ENCODE measurements around the gene LHX4.
"Not testable (repeated sequence)": the region's sequence is repeated elsewhere in the genome, so short reads cannot be mapped to it uniquely, and the experiment has no call there.

LHX4 gene

GRCh38 chr1:180197231-180197630, 32.8 kb upstream of the LHX4 start:
- no peak for DNase-seq (ENCODE audit: low read depth in 2 of 2)

GRCh38 chr1:180198196-180198595, 31.9 kb upstream of the LHX4 start:
- no peak for DNase-seq (ENCODE audit: low read depth in 2 of 2)

DNA sequence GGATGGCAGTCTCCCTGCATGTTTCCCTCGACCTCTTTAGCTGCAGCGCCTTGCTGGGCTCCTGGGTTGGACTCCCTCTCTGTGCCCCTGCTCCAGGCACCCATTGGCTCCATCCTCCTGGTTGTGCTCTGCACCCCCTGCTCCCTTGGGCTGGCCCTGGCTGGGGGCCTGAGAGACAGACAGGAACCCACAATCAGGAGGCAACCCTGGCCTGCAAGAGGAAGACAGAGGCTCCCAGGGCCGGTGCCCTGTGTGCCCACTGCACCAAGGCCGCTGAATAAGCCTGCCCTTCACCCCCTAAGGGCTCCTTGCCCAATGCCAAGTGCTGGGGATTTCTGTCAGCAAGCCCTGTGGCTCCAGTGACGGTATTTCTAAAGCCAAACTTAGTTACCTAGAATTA, 31.5 kb upstream of the LHX4 start:
- no peak for DNase-seq (ENCODE audit: low read depth in 2 of 2)

GRCh38 chr1:180199018-180199417, 31.0 kb upstream of the LHX4 start:
- no peak for DNase-seq (ENCODE audit: low read depth in 2 of 2)

- DNase-seq (ENCODE audit: low read depth in 2 of 2): no peak
Observed at GRCh38 chr1:180201451-180202200, 28.4 kb upstream of the LHX4 start.

GRCh38 chr1:180202588-180202987, 27.5 kb upstream of the LHX4 start:
- DNase-seq (ENCODE audit: low read depth in 2 of 2): not testable (repeated sequence)

DNA sequence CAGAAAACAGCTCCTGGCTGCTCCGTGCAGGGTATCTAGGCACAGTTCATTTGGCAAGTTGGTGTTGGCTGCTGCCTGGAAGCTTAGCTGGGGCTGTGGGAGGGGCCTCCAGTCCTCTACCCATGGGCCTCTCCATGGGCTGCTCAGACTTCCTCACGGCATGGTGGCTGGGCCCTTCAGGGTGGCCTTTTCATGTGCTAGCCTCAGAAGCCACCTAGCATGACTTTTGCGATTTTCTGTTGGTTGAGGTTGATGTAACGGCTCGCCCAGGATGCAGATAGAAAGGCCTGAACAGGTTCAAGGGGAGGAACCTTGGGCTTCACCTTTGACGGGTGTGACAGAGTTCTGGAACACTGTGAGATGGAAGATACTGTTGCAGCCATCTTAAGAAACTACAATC, 25.8 kb upstream of the LHX4 start:
- no peak for DNase-seq (ENCODE audit: low read depth in 2 of 2)

- no peak for DNase-seq (ENCODE audit: low read depth in 2 of 2)
Observed at GRCh38 chr1:180206581-180206980, 23.5 kb upstream of the LHX4 start.

GRCh38 chr1:180208264-180208663, 21.8 kb upstream of the LHX4 start:
- no peak for DNase-seq (ENCODE audit: low read depth in 2 of 2)

- no peak for DNase-seq (ENCODE audit: low read depth in 2 of 2)
Observed at GRCh38 chr1:180210008-180210620, 19.9 kb upstream of the LHX4 start.

- DNase-seq (ENCODE audit: low read depth in 2 of 2): no peak
Observed at GRCh38 chr1:180211156-180211859, 18.8 kb upstream of the LHX4 start.

DNA sequence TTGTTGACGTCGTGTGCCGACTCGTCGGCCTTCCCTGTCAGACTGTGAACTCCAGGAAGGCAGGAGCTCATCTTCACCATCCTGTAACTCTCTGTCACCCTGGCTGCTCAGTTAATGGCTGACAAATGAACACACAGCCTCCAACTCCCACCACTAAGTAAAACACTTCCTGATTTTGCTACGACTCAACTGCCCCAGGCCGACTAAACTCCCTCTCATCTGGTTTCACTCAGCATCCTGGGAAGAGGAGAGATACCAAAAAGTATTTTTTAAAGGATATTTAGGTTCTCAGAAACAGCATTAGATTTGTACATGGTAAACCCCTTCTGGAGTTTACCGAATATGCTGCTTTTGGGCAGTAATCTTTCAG, 18.2 kb upstream of the LHX4 start:
- DNase-seq (ENCODE audit: low read depth in 2 of 2): no peak

DNA sequence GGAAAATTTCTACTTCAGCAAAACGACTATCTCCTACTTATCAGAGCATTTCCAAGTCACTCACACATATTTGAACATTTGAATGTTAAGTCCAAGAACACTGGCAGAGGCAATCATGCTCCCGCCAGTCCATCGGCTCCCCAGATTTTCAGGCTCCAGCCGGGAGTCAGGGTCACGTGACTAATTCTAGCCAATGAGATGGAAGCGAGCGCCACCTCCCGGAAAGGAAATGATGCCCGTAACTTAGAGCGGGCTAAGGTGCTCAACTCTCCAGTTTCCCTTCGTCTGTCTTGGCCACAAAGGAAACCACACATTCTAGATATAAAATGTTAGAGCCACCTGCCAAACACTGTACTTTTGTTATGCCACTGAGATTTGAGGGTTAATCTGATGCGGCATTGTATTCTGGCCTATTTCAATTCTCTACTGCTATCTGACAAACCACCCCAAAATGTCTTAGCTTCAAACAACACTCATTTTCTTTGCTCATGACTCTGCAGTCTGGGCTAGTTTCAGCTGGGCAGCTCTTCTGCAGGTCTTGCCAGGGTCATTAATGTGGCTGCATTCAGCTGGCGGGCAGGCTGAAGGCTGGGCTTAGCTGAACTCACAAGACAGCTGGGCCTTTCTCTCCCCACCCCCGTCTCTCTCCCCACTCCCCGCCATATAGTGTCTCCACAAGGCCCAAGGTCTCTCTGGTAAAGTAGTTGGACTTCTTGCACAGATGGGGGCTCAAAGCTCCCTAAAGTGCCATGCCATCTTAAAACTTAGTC, 16.5 kb upstream of the LHX4 start:
- DNase-seq (ENCODE audit: low read depth in 2 of 2): peak in 1 of 2 donors; percentile 51

DNA sequence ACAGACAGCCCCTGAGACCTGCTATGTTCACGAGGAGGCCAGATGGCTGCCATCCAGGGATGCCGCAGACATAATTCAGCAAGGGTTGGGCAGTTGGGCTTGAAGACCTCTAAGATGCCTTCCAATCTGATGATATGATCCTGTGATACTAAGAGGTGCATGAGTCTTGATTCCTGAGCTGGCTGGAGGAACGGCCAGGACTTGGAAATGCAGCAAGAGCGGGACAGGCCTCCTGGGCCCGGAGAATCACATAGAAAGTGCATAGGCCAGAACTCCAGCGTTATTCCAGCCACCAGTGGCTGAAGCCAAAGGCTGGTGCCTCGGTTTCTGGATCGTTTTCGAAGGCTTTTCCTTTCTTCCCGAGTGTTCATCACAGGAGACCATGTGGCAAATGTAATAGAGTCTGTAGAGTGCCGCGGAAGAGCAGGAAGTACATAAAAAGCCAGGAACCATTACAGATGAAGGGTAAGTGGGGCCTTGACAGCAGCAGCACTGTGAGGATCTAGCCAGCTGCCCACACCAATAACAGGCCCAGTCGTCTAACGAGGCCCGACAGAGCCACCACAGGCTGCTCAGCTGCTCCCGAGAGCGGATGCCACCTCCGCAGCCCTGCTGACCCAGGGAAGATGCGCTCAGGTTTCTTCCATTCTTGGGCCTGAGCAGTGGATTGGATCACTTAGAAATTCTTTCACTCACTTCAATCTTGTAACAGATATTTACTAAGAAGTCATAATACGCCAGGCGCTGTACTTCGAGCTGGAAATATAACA, 14.0 kb upstream of the LHX4 start:
- no peak for DNase-seq (ENCODE audit: low read depth in 2 of 2)

GRCh38 chr1:180217006-180217405, 13.1 kb upstream of the LHX4 start:
- no peak for DNase-seq (ENCODE audit: low read depth in 2 of 2)

DNA sequence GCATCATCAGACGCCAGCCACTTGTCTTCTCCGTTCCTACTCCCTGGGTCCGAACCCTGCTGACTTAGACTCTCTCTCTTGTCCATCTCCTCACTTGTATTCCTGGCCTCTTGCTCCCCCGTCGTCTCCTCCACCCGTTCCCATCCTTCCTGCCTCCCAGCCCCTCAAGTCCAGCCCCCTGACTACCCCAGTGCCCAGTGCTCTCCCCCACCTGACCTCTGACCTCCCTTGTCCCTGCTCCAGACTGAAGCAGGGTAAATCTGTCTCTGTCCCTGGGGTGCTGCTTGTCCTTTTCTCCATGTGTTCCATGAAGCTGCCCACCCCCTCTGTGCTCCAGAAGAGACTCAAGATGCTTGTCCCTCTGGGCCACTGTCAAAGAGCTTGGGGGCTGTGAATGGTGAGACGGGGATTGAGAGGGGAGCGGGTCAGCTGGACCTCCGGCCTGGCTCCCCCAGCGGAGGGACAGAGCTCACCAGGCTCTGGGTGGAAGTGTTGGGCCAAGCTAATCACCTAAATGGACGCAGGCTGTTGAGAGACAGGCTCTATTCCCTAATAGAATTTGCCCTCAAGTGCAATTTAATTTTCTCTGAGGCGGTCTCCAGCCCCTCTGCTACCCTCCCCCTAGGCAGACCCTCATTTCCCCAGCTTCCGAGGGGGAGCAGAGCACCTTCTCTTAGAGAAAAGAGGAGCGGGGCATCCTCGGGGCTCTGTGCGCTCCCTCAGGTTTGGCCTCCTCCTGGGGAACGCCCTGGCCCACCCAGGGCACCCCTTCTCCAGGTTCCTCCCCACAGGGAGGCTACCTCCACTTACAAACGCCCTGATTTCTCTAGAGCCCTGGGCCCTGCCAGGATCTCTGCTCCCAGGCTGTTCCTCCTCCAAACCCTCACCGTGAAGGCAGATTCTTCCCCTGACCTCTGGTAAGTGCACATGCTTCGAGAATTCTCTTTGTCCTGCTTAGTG, 11.0 kb upstream of the LHX4 start:
- DNase-seq (ENCODE audit: low read depth in 2 of 2): no peak

DNA sequence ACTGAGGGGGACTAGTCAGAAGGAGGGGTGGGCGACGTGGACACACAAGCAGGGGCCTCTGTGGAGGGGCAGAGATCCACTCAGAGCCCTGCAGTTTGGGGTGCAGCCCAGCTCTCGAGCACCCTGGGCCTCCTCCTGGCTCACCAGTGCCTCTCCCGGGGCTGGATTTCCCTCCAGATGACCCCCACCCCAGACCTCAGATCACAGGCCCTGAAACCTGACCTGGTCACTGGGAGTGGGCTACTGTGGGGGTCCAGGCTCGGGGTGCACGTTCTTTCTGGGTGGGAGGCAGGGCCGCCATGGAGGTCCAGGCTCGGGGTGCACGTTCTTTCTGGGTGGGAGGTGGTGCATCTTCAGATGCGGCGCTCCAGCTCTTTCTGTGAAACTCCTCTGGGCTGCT, 10.3 kb upstream of the LHX4 start:
- DNase-seq (ENCODE audit: low read depth in 2 of 2): no peak

- no peak for DNase-seq (ENCODE audit: low read depth in 2 of 2)
Observed at GRCh38 chr1:180221462-180221861, 8.6 kb upstream of the LHX4 start.

- DNase-seq (ENCODE audit: low read depth in 2 of 2): no peak
Observed at GRCh38 chr1:180224902-180225301, 5.2 kb upstream of the LHX4 start.

DNA sequence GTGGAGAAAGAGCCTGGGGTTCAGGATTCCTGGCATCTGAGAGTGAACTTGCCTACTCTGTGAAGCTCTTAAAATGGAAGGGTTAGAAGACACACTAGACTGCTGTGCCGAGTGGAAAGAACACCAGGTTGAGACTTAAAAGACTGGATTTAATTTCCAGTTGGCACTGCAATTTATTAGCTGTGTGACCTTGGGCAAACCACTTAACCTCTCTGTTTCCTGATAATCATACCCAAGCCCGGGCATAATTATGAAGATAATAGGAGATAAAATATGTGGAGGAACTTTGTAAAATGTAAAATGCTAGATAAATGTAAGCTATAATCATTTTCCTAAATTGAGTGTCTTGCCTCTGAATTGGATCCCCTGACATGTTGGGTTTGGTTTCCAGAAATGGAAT, 4.7 kb upstream of the LHX4 start:
- no peak for DNase-seq (ENCODE audit: low read depth in 2 of 2)

Data from stimulated activated CD4-positive, alpha-beta T cell treated with anti-CD3 and anti-CD28 coated beads, Interleukin-4, amount 100 ng/mL, for 48 hours (primary cell).